SK-N-MC (cell line): ENCODE data around the gene LMO1.

Experiments
- EZH2 ChIP-seq: fragments of 200-600 bp; sonication (generic); IDR thresholded peaks from one replicate; pipeline ENCODE4 v1.6.1; 2017; ENCODE audit warnings: antibody characterized with exemption
- FOXP2 ChIP-seq: optimal IDR thresholded peaks from 2 replicates; pipeline ENCODE3; 2011; ENCODE audit warnings: mild to moderate bottlenecking, moderate library complexity; ENCODE audit not compliant: insufficient read depth; ENCODE audit errors: extremely low read length, control extremely low read depth

GRCh38 chr11:8204025-8204424 is 59.7 kb downstream of the LMO1 start:
- TF ChIP-seq FOXP2 (no peak), EZH2 (no peak)
